HG03103 (cell line): Measurements from ENCODE around the gene TTC28.
"Not testable (repeated sequence)": the region's sequence is repeated elsewhere in the genome, so short reads cannot be mapped to it uniquely, and the experiment has no call there.

ENCODE experiments used
- ATAC-seq: cut with Tn5 transposase; IDR thresholded peaks from one replicate; pipeline ENCODE4 v1.9.1; 2021; ENCODE audit warnings: low read depth; ENCODE audit not compliant: unreplicated experiment

Gene TTC28

DNA sequence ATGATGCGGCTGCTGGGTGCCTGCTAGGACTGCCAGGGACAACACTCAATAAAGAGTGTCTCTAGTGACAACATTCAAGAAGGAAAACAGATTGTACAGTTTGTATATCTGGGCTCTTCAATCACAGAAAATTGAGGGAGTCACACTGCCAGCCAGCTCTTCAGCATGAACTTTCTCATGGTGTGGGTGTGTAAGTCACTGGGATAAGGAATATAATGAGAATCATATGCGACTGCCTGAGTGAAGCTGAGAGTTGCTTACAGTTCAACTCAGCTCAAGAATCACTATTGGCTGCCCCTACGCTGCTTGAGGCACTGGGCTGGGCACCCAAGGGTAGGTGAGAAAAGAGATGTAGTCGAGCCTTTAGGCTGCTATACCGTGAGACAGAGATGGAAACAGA is 432.5 kb downstream of the TTC28 start:
- ATAC-seq, result no peak

DNA sequence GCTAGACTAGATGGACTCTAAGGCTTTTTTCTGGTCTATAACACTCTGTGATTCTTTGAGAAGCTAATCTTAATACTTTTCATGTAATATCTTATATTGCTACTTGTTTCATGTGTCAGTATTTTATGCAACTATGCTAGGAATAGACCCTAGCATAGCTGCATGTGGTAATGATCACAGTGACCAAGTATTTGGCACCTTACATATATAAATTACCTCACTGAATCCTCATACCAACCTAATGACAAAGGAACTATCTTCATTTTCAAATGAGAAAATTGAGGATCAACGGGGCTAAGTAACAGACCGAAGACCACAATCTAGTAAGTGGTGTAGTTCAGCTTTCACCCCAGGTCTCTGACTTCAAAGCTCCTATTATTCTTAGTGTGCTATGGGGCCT is 433.2 kb downstream of the TTC28 start:
- ATAC-seq, result no peak

DNA sequence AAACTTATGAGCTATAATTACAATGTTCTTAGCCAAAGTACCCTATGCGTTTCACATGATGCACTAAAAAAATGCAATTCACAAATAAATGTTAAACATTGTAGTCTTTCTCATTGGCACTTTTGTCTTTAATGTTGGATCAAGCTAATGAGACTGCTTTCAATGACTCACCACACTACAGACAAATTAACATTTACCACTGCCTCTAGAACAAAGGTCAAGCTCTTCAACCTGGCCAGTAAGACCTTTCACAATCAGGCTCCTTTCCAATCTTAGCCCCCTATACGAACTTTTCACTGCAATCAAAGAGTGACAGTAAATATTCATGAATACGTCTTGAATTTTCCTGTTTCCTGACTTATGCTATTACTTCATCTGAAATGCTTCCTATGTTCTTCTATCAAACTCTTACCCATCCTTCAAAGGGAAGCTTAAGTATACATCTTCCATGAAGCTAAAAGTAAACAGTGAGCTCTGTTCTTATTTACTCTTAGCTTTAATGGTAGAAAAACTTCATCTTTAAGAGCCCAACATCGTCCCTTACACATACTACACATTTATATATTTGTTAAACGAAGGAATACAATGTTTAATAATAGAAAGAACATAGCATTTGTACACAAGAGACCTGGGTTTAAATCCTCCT is 433.9 kb downstream of the TTC28 start:
- ATAC-seq, result no peak

DNA sequence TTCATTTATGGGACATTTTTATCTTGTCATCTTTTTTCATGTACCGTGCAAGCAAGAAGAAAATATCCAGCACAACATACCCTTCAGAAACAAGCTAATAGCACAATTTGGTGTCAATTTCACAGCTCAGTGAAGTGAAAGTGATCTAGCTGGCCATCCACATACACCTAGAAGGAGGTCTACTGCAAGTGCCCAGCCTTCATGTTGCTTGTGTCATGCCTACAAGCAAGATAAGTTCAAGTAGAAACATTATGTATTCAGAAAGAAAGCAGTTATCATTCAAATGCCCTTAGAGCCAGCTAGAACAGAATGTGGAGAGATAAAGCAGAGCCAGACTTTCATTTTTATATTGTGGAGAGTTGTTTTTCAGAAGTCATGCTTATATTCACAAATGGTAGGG is 434.9 kb downstream of the TTC28 start:
- ATAC-seq, result no peak

DNA sequence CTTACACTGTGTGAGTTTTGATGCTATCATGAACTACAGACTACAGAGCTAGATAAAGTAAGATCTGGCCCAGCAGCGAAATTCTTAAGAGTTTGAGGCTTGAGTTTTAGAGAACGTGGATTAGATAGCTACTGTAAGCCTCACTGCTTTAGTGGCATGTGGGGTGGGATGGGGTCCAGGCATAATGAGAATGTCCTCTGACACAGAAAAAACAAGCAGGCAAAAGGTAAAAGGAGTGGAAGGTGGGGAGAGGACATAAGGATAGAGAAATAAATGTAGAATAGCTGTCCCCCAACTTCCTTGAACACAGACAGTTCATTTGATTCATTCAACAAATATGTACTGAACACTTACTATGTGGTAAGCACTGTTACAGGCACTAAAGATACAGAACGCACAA is 436.1 kb downstream of the TTC28 start:
- no peak for ATAC-seq

DNA sequence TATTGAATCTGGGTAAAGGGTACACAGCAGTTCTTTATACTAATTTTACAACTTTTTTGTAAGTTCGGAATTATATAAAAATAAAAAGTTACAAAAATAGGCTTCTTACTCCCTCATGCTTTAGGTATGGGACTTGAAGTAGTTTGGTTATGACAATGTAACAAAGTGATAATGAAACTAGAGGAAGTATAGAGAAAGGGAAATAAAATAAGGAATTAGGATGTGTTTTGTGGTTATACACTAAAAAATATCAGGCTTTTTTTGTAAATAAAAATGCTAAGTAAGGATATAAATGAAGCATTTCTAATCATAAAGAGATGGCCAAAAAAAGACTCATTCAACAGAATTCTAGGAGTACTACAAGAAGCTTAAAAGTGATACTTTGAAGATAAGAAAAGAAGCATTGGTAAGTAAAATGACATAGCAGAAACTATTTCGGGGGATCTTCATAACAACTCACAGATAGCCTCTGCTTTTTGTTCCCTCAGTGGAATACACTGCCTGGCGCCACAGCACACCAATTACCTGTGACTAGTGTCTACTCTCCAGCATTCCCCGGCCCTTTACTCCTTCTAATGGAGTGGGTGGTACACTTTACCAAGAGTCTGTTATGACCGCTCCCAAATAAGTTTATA is 437.9 kb downstream of the TTC28 start:
- no peak for ATAC-seq

DNA sequence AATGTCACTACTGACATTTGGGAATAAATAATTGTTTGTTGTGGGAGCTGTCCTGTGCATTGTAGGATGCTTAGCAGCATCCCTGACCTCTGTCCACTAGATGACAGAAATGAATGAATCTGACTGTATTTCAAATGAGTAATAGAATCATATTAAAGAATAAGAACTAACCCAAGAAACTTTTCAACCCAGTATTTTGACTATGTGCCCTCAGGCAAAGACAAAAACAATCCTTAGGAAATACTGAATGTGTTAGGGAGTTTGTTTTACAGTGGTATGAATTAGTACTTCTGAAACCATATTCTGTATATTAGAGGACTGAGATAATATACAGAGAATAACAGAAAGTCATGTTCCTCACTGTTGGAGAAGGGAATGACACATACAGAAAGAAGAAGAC is 439.7 kb downstream of the TTC28 start:
- ATAC-seq, result no peak

DNA sequence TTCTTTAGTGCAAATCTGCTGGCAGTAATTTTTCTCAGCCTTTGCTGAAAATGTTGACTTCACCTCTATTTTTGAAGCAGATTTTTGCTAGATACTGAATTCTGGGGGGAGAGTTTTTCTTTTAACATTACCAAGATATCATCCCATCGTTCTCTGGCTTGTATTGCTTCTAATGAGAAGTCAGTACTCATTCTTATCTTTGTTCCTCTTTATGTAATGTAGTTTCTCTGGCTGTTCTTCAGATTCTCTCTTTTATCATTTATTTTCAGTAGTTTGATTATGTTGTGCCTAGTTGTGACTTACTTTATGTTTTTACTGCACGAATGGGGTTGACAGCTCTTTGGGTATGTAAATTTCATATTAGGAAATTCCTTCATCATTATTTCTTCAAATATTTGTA is 441.9 kb downstream of the TTC28 start:
- ATAC-seq, result no peak

DNA sequence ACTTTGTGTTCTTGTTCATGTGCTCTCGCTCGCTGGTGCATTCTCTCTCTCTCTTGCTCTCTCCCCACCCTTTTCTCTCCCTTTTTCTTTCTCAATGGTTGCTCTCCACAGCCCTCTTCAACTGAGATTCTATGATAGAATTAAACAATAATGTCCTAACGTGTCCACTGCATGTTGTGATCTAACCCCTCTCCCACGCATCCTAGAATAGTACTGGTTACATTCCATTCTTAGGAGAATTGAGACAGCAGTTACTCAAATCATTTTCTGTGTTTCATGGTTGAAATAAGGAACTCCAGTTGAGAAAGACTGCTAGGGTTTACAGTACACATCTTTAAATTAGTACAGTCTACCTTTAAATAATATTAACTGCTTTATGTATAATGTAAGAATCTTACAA is 442.5 kb downstream of the TTC28 start:
- no peak for ATAC-seq

DNA sequence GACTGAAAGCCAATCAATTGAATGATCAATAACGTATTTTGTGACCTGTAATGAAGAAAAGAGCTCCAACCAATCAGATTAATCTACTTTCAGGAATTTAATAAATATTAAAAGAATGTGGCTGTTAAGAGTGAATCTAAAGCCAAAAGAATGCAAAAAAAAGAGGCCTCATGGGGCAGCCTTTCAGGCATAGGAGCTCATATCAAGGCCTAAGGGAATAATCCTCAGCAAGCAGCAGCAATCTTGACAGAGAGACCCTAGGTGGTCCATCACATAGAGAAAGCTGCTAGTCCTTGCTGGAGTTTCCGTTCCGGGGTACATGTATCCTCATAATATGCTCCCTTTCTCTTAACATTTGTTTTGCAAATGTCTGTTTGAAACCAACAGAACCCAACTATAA is 447.4 kb downstream of the TTC28 start:
- ATAC-seq, result no peak

DNA sequence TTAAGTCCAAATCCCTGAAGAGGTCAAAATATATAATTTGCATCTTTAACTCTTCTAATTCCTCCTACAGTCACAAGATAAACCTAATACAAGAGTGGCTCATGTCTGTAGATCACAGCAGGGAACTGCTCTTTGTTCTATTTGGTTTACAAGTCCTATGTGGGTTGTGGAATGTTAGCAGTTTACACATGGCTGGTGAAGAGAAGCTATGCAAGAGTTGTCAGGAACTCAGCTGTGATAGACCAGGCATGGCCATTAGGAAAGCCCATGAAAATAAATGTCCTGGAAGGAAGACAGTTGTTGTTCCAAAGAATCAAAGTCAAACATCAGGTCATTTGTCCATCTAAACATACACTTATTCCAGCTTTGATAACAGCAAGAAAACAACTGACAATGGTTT is 448.2 kb downstream of the TTC28 start:
- no peak for ATAC-seq

DNA sequence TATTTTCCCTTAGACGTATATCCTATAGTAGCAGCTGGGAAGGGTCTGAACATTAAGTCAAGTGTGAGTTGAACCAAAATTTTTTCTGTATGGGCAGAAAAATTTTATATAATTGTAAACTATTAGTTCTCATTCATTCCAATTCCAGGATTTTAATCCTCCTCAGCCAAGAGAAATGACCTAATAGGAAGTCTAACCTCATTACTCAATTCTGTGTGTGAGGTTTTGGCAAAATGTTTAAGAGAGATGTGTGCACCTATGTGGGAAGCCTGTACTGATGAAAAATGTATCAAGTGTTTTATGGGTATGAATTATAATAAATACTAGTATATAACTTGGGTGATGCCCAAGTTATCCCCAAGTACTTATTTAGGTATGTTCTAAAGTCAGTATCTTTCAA is 449.0 kb downstream of the TTC28 start:
- ATAC-seq, result no peak

DNA sequence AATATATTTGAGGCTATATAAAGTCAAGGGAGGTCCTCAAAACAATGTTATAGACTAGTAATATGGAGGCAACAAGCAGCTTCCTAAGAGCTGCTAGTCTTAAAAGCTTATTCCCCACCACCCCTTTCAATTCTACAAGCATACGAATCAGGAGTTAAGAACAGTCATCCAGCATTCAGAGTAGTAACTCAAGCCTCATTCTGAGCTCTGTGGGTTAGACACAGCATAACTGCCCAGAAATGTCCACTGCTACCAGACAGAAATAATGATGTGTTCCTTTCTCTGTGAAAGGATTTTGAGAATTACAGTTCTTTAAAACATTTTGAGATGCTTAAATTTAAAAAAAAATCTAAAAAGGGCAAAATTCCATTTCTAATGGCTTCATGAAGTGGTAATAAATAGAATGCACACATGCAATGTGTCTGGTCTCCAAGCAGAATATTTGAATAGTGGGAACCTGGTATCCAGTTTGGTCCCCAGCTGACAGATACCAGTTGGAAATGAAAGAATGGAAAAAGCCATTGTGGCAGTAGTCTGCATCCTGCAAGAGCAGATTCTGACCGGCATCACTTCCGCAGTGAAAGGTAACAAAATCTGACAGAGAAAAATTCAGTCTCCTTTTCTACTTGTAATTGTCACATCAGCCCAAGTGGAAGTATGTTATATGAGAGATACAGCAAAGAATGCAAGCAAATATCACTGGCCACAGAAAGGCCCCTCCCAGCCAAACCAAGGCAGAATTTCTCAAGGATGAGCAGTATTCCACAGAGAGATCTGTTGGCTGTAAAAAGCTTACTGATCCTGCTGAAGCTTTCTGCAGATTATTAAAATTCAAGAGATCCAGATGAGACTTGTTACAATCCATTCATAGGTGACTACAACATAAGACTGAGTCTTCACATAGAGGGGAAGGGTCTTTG is 449.8 kb downstream of the TTC28 start:
- no peak for ATAC-seq

DNA sequence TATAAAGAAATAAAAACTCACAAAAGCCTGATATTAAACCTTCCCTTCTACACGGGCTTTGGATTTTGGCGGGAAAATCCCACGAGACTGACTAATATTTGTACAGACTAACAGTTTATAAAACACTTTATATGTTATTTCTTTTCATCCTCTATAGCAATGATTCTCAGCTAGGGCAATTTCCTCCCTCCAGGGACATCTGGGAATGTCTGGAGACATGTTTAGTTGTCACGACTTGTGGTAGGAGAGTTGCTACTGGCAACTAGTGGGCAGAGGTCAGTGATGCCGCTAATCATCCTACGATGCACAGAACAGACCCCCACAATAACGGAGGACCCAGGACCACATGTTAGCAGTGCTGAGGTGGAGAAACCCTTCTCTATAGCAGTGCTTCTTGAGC is 455.8 kb downstream of the TTC28 start:
- no peak for ATAC-seq

DNA sequence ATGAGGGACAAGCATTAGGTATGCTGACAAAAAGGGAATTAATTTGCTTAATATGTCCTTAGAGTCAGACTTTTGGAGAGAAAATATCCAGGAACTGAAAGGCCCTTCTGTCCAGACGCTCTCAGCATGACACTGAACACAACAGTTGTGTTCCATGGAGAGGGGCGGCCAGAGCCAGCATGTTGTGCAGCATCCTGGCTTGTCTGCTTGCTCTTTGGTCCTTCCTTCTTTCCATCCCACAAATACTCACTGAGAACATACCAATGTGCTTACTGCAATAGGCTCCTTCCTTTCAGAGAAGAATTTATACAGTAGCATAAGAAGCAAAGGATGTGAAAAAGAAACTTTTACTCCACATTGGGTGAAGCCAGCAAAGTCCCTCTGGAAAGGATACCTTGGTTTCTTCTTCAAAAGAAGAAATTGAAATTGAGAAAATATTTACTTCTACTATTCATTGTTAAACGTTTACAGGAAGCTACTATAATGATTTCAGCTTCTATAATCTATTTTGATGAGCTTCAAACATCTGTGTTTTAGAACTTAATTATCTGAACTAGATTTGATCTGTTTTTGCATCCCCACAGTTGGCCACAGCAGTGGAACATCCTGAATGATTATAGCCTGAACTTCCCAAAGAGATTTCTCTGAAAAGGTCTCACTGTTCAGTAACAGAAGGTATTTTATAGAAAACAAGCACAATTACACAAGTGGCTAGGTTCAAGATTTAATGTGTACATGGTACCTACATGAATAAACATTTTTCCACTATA is 456.5 kb downstream of the TTC28 start:
- ATAC-seq, result no peak

DNA sequence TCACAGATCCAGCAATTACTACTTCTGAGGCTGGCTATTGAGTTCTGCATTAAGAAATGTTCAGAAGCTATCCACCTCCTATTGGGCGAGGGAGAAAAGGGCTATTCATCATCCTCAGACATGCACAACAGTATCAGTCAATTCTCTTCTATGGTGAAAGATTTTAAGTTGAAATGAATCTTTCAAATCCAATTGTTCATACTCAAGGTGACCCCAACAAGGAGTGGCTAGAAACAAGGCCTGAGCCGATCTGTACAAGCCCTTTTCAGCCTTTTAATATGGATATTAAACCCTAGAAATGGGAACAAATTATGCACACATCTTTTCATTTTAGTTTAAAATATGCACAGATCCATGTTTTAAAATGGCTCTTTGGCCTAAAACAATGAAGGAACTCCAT is 457.1 kb downstream of the TTC28 start:
- no peak for ATAC-seq

DNA sequence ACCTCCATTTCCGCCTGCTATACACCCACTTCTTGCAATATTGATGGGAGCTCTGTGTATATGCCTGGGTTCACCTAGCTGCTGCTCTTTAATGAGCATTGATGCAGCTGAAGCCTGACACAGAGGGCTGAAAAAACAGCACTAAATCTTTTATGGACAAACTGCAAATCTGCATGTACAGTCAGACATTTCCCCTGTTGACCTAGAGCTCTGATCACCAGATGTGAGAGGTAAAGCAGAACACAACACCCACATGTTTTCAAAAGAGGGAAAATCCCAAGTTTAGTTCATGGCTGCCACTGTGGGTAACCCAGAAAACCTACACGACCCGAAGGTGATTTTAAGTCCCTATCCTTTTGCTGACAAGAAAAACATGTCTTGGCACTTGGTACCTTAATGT is 457.6 kb downstream of the TTC28 start:
- ATAC-seq, result no peak

DNA sequence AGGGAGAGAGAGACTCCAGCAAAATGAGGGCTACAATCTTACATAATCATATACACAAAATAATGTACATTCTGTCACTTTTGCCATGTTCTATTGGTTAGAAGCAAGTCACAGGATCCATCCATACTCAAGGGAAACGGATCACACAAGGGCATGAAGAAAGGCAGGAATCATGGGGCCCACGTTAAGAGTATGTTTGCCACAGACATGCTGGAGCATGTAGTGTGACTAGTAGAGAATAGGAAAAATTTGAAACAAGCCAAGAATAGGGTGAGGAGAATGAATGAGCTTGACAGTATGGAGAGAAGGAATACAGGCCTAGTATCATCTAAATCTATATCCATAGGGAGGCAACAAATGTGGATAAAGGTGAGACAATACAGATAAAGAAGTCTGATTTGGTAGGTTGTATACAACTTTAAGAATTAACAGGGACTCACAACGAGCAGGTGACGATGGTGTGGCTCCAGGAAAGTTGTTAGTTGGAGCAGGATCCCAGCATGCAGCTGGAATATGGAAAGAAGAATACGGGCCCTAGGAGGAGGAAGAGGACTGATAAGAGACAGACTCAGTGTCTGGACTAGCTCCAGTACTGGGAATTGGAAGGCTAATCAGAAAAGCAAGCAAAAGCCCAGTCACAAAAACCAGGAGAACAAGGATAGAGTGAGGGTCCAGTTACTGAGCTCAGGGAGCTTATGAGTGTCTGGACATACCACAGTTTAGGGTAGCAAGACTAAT is 458.8 kb downstream of the TTC28 start:
- ATAC-seq, result no peak

DNA sequence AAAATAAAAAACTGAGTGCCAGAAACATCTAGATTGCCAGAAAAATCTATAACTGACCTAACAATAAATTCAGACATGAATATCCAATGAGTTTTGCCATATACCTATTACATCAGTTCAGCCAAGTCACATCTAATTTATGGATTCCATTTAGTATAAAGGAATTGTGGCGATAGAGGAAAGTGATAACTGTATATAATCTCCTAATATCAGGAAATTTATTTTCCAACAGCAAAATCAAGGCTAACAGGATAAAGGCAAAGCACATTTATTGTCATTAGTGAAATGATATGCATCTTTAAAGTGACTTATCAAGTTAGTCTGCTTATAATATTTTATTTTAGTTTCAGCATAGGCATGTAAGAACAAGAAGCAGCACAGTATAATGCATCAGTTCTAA is 462.4 kb downstream of the TTC28 start:
- no peak for ATAC-seq

DNA sequence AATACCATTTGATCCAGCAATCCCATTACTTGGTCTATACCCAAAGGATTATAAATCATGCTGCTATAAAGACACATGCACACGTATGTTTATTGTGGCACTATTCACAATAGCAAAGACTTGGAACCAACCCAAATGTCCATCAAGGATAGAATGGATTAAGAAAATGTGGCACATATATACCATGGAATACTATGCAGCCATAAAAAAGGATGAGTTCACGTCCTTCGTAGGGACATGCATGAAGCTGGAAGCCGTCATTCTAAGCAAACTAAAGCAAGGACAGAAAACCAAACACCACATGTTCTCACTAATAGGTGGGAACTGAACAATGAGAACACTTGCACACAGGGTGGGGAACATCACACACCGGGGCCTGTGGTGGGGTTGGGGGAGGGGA is 464.9 kb downstream of the TTC28 start:
- not testable (repeated sequence) for ATAC-seq
